Measurements from ENCODE around the gene SRGAP2C.
"Not testable (repeated sequence)": the region's sequence is repeated elsewhere in the genome, so short reads cannot be mapped to it uniquely, and the experiment has no call there.

DNA sequence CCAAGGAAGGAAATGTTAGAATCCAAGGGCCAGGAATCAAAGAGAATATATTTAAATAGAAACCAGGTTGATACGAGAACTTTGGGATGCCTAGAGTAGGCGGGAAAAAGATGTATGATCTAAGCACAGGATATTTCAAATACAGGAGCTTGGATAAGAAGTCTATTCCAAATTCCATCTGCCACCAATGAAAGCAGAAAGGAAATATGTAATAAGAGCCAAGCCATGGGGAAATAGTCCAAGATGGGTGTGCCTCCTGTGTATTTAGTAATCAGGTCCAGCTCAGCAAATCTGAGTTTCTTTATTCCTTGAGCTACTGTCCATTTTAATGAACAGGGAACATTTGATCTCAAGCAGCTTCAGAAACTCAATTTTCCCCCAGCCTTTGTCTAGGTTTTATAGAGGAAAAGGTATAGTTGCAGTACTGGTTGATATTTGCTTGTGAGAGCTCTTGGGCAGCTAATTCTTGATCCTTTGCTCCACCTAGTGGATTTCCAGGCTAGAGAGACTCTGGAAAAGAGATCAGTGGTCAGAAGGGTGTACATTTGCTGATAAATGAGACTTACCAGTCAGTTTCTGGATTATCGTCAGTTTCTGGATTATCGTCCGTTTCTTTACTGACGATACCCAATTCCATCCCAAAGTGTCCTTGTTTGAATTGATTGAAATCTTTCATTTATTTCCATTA, 29.0 kb upstream of the SRGAP2C start:
- TF ChIP-seq, protein P1, sequence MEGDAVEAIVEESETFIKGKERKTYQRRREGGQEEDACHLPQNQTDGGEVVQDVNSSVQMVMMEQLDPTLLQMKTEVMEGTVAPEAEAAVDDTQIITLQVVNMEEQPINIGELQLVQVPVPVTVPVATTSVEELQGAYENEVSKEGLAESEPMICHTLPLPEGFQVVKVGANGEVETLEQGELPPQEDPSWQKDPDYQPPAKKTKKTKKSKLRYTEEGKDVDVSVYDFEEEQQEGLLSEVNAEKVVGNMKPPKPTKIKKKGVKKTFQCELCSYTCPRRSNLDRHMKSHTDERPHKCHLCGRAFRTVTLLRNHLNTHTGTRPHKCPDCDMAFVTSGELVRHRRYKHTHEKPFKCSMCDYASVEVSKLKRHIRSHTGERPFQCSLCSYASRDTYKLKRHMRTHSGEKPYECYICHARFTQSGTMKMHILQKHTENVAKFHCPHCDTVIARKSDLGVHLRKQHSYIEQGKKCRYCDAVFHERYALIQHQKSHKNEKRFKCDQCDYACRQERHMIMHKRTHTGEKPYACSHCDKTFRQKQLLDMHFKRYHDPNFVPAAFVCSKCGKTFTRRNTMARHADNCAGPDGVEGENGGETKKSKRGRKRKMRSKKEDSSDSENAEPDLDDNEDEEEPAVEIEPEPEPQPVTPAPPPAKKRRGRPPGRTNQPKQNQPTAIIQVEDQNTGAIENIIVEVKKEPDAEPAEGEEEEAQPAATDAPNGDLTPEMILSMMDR (IDR thresholded peaks at IDR 0.05), result not testable (repeated sequence)
- TF ChIP-seq POLR2A (IDR thresholded peaks at IDR 0.05), result not testable (repeated sequence)
